HG02588 (cell line): ENCODE results near the gene ANO4.

Experiments used
- ATAC-seq: cut with Tn5 transposase; IDR thresholded peaks from one replicate; pipeline ENCODE4 v1.9.1; 2021; ENCODE audit warnings: mild to moderate bottlenecking, moderate library complexity; ENCODE audit not compliant: unreplicated experiment

ANO4 gene

DNA sequence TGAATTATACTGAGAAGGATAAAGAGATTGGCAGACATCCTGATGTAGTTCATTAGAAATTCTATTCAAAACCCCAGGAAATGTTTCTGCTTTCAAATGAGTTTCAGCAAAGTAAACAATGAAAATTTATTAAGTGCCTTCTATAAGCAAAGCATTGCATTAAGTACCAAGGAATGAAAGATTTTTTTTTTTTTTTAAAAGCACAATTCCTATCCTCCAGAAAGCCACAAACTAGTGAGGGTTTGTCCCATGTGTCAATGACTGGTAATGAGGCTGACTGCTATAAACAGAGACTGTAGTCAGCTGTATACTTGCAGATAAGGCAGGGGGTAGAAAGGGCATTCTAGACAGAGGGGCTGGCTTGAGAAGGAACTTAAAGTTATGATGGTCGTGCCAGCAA is 6.7 kb downstream of the ANO4 start:
- no peak for ATAC-seq

DNA sequence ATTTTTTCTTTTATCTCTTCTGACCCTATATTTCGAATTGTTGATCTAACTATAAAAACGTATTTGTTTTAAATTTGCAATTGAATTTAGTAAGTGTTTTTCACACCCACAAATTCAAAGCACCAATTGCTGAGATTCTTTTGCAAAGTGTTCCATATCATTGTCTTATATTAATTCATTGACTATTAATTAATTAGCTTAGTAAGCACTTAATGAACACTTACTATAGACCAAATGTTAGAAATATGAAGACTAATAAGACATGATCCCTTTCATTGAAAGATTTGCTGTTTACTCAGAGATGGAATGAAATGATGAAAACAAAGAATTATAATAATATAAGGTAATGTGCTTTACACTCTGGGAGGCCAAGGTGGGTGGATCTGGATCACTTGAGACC is 14.2 kb downstream of the ANO4 start:
- no peak for ATAC-seq

DNA sequence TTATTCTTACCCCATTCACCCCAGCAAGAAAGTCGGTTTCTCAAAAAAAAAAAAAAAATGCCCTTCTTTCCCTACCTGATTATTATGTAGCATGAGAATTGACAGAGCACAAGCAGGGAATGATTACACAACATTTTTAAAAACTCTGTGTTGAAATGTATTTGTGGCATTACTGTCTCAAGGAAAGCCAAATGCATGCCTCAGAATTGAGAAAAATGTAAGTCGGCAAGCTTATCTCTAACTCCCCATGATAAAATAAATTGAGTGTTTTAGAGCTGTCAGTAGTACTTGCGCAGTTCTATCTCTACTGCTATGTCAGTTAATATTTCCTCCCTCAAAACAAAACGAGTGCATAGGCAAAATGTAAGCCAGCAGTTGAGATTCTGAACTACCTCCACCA is 25.7 kb downstream of the ANO4 start:
- no peak for ATAC-seq

DNA sequence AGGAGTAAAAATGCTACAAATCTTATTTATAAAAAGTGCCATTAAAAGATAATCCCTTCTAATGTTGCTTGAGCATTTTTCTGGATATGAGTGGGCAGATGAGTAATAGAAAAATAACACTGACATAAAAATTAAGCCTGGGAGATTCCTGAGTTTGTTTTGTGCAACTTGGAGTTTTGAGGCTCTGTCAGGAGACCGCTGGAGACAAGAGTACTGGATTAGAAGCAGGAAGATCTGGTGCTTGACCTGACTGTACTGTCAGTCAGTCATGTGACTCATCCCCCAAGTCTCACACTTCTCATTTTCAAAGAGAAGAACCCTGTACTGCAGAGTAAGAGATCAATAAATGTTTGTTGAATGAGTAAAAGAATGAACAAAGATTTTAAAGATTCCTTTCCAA is 29.4 kb downstream of the ANO4 start:
- ATAC-seq, result no peak

DNA sequence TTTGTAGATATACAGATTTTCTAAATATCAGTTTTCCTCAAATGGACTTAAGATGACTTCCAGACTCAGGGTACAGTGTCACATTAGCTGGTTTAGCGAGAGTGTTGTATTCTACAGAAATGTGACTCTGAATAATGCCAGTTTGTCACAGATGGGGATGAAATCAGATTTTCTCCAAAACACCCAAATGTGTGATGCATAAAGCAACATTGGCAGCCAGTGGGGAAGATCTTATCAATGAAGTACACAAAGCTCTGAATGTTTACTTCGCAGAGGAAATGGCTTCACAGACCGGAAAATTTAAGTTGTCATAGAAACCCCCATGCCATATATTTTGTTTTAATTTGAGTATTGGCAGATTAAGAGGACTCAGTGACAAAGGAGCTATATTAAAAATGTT is 29.9 kb downstream of the ANO4 start:
- no peak for ATAC-seq

DNA sequence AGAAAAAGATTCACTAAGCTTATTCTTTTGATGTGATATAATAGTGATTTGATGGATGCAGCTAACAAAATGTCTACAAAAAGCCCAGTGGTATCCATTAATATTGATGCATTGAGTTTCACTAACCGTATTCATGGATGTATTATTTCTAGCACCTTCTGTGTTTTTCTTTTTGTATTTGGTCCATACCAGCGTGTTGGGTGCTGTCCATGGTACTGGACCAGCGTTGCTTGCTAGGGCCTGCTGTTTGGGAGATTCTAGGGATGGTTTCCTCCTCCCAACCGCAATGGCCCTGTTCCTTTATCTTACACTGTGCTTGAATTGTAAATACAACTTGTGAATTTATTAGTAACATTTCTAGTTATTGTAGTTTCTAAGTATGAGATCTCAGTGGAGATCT is 31.7 kb downstream of the ANO4 start:
- ATAC-seq, result no peak

DNA sequence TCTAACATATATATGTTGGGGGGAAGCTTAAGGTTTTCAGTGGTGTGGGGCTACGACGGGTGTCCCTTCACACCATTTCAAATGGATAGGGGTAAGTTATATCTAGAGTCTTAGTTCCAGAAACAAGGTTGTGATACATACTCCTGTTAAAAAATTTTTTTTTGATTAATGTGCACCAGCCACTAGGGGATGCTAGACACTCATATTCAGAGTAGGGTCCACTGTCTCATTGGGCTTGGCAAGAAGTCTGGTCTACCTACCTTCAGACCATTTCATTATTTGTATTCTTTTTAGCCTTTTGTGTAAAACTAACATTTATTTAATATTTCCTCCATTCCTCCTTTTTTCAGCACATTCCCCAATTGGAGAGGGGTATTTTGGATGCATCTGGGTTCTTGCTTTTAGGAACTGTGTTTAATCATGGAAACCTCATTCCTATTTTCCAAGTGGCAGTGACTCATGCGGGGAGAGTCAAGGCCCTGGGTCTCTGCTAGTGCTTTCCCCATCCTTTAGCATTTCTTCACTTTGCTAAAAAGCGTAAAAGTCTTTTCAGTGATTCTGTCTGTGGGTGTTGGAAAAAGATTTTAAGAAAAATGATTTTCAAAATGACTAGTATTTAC is 33.4 kb downstream of the ANO4 start:
- no peak for ATAC-seq

DNA sequence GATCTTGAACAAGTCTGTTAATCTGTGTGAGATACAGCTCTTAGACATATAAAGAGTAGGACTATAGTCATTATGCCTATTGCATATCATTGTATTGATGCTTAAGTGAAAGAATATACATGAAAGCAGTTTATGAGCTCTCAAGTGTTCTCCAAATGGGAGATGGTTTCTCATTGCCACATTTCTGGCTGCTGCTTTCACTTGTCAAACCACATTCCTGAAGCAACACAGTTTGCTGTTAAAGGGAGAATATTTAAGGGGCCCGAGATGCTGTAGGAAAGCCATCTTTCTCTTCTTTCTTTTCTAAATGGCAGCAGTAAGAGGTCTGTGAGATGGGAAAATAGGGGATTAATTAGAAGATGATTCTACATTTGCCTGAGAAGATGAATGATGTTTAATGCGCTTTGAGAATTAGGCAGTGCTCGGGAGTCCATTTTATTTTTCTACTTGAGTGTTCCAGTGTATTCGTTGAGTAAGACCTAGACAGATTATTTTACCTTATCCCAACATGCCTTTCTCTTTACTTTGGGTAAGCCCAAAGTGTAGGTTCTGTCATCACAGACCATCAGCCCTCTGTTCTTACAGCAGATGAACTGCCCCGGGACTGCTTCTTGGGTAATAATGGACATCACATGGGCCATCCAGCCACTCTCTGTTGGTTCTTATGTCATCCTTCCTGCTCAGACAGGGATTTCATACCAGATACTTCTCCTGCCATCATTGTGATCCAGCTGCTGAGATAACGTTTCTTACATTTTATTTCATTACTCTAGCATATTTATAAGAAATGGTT is 35.6 kb downstream of the ANO4 start:
- no peak for ATAC-seq

DNA sequence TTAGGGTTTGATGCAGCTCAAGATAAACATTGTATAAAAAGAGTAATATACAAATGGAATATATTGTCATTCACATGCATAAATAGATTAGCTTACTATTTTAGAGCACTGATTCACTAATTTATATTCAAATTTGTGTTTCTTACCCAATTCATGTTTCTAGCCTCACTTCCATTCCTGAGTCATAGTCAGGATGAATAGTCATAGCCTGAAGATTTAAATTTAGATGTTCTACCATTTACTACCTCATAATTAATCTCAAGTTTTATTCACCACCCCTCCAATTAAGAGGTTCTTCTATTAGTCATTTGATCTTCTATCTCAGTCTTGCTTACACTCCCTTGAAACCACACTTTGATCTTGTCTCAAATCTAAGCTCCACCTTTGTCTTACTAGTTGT is 38.7 kb downstream of the ANO4 start:
- no peak for ATAC-seq

DNA sequence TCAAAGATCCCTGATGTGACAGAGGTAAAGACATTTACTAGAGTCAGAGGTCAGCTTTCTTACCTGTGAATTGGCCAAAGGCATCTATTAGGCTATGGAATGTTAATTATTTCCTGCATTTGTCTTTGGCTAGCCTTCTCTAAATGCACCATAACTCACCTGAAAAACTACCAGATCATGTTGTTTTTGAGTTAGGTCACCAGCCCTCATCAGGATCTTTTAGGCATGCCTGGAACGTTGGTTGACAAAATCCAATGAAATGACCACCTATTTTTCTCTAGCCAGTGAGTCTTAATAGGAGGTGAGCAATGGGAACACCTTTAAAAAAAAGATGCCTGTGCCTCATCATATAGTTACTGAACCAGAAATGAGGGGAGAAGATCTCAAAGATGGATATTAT is 46.2 kb downstream of the ANO4 start:
- no peak for ATAC-seq

DNA sequence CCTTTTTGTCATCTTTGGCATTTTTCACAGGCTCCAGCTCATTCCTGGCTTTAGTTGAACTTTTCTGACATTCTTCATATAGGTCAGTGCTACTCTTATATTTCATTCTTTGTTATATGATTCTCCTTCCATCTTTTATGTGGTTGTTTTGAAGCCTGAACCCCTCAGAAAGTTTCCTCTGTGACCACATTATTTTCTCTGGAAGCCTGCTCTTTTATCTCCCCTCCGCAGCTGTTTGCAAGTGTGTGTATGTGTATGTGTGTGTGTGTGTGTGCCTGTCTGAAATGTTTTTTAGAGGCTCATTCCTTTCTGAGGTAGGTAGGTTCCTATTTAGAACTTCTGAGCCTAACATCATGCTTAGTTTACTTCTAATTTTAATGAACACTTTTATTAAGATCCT is 47.6 kb downstream of the ANO4 start:
- no peak for ATAC-seq

DNA sequence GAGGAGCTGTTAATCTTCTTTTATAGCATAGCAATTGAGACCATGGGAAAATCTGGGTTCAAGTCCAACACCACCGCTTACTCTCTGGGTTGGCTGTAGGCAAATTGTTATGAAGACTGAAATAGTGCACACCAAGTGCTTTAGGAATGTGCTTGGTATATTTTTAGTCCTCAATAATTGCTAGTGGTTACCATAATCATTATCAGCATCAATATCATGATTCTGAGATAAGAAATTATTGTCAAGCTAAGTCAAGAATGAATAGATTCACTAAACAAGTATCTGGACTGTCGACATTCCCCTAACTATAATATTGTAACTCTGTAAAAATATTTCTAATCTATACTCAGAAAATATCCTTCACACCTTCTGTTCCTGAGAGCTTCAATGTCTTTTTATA is 48.5 kb downstream of the ANO4 start:
- no peak for ATAC-seq

DNA sequence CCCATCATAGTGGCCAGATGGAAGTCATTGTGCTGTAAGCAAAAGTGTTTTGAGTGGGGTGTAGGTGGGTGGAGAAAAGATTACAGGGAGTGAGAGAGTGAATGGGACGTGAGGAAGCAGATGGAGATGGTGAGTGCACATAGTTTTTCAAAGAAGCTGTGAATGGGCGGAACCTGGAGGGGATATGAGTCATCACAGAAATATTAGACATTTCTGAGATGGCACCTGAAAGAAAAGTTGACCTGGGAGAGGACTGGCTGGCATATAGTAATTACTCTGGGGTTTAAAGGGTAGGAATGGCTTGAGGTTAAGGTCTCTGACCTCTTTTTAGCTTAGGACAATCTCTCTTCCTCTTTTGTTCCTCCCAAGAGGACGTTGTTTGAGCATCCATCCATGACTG is 50.5 kb downstream of the ANO4 start:
- no peak for ATAC-seq

DNA sequence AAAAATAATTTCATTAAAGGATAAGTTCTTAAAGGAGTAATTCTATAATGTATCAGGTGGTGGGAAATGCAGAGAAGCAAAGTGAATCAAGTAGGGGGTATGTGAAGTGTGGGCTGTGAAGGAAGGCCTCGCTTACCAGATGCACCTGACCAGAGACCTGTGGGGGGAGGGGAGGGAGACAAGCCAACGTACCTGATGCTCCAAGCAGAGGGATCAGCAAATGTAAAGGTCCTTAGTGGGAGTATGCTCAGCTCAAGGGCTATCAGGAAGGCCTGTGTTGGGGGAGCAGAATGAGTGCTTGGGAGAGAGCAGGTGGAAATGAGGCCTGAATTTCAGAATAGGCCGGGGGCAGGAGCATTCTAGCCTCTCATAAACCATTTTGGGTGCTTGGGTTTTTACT is 57.1 kb downstream of the ANO4 start:
- no peak for ATAC-seq

DNA sequence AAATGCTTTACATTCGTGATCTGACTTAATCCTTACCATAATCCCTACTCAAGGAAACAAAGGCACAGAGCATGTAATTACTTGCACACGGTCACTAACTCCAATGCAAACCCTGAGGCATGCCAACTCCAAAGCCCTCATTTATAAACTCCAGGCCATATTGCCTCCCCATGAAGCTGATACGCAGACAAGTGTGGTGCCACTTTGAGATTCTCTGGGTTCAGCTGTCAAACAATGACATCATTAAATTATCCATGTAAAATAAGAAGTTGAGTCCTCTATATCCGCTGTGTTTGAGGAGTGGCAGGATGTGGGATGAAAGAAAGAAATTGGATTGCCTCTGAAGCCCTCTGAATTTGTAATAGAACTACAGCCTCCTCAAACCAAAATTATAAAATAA is 62.8 kb downstream of the ANO4 start:
- ATAC-seq, result no peak

DNA sequence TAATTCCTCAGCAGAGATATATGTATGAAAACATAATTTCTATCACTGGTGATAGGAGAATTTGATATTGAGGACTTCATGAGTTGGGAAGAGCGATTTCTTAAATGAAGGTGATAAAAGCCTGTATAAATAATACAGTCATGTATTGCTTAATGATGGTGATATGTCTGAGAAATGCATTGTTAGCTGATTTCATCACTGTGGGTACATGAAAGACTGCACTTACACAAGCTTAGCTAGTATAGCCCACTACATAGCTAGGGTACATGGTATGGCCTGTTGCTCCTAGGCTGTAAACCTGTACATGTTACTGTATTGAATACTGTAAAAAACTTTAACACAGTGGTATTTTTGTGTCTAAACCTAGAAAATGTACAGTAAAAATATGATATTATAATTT is 63.4 kb downstream of the ANO4 start:
- no peak for ATAC-seq

DNA sequence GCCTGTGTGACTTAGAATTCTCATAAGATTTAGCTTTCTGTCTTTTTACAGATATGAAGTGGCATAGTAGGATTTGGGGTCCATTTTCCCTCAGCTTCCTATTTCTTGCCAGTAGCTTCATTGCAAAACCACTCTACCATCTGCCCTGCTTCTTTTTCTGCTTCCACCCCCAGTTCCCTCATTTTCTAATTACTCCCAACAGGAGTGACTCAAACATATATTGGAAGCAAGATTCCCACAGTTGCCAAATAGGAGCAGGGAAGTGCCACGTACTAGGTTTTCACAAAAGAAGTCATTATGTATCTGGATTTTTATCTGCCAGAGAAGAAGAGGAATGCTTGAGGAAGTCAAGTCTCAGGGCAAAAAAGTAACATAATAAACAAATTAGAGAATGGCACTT is 64.1 kb downstream of the ANO4 start:
- no peak for ATAC-seq

DNA sequence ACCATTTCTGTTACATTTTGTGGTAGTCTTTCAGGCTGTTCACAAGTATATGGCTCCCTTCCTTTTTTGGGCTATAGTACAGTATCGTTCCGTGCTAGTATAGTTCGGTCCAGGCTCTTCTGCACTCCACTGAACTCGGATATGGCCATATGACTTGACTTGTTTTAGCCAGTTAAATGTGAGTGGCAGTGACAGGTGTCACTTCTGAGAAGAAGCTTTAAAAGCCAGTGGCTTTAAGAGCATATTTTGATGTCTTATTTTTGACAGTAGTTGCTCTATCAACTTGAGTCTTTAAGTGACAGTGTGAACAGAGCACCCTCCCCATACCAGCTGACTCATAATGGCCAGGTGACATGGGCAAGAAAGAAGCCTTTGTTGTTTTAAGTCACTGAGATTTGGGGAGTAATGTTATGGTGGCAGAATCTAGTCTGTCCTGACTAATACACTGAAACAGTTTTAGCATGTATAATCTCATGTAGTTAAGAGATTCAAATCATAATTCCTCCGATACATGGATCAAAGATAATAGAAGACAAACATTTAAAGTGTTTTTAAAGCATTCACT is 64.6 kb downstream of the ANO4 start:
- ATAC-seq, result no peak

DNA sequence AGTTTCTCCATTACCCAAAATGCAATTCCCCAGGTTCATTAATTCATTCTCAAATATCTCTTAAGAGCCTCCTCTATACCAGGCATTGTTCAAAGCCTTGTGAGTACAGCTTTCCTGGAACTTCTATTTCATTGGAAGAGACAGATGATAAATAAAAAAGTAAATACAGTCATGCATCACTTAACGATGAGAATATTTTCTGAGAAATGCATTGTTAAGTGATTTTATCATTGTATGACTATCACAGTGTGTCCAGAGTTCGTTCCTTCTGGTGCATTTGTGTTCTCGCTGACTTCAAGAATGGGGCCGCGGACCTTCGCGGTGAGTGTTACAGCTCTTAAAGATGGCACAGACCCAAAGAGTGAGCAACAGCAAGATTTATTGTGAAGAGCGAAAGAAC is 66.0 kb downstream of the ANO4 start:
- ATAC-seq, result no peak

DNA sequence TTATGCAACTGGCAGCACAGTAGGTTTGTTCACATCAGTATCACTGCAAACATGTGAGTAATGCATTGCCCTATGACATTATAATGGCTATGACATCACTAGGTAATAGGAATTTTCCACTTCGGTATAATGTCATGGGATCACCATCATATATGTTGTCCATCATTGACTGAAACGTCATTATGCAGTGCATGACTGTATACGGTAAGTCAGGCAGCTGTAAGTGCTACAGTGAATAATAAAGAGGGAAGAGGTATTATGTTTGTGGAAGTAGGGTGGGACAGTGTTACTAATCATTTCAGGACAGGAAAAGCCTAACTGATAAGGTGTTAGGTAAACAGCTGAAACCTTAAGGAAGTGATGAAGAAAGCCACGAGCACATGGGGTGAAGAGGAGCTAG is 68.1 kb downstream of the ANO4 start:
- no peak for ATAC-seq

DNA sequence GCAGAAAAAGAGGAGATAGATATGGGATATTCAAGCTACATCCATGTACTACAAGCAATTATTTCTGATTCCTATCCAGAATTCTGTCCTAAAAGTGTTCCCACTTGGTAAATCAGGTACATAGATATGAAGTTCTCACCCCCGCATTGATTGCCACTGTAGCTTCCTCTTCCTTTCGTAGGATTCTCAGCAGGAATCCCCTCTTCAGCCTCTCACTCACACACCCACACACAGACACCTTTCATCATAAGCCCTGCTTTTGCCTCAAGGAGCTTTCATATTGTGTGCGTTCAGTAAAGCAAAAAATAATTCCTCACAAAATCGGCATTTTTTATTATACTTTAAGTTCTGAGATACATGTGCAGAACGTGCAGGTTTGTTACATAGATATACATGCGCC is 69.8 kb downstream of the ANO4 start:
- no peak for ATAC-seq

DNA sequence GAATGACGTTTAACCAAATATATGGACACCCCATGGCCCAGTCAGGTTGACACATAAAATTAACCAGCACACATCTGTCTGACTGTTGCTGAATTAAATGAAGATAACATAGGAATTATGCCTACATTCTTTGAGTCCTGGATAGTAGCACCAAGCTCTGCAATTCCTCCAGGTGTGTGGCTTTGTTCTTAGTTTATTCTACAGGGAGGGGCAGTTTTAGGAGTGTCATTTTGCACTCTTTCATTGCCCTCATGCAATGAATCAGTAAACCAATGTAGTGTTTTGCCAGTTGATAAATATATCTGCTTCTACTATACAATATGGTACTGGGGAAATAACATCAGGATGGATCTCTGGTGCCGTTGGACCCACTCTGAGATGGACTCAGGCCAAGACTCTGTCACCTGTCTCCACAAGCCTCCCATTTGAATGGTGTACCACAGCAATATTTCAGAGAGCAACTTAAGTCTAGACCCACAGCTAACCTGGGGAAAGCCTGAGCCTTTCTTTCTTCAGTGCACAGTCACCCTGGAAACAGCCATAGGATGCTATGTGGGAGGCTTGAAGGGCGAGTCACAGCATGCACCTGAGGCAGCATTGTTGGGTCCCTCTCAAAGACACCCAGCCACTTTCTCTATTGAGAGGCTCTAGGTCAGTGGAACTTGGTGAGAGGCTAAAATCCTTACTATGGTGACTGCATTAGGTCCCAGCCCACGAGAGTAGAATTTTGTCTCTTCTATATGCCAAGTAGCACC is 73.2 kb downstream of the ANO4 start:
- no peak for ATAC-seq
